M059J (cell line): ENCODE data around the gene PLEKHH1. TPM values are rescaled to one million over a fixed set of nuclear protein-coding genes. Genes with fewer than 3 reads are reported as not detected.
"Not testable (repeated sequence)": the region's sequence is repeated elsewhere in the genome, so short reads cannot be mapped to it uniquely, and the experiment has no call there.

Source experiments
- DNase-seq: peaks from one replicate; pipeline ENCODE4 v3.0.0-alpha.2; 2012; ENCODE audit warnings: low read depth
- total RNA-seq: library from RNA; depleted of rRNA; stranded (reverse); fragments of >200 nt; shearing (Covaris generic); gene quantifications from 2 replicates; pipeline ENCODE4 v1.2.3, GENCODE V29; 2014

PLEKHH1 gene
- total RNA-seq, 1 experiment from 2014 or later, result 1.6 TPM

DNA sequence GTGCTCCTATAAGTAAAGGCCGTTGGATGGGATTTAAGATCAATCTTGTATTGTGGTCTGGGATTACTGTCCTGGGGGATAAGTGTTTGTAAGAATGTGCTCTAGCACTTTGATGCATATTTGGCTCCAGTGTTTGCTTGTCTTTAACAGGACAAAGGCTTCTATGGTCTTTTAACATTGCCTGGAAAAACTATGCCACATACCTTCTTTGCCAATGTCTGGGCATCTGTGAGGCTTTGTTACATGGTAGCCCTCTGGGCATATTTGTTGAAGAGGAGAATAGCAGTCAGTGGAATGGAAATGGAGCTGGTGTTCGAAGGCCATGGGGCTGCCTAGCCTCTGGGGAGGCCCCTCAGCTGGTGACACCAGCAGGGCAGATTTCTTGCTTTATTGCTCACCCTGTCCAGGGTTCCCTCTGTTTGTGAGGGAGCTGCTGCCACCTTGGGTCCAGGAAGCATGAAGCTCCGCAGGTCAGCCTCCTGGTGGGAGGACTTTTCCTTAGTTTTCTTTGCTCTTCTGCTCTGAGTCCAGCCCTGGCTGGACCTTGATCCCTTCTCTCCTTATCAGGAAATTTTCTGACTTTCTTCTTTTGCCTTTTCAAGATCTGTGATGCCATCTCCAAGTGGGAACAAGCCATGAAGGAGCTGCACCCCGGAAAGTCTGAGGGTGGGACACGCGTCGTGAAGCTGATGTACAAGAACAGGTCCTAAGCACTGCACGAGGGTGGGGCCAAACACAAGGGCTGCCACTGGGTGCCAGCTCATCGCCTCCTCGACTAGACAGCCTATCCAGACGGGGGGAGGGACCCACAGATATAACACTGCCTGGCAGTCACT, 47.5 kb downstream of the PLEKHH1 start:
- no peak for DNase-seq

DNA sequence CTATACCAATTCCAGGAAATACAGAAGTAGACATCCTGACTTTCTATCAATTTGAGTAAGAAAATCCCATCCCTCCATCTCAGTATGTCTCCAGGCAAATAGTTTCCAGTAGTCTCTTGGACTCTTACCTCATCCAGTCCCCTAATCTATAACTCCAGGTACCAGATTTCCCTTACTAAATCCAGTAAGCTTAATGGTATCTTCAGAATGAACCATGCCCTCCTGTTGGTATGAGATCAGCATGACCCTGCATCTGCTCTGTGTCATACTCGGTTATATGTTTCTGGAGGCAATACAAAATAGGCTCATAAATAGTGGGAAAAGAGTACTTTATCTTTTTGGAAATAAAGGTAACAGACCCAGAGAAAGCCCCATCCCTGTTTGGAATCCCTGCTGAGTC, 48.6 kb downstream of the PLEKHH1 start:
- no peak for DNase-seq

DNA sequence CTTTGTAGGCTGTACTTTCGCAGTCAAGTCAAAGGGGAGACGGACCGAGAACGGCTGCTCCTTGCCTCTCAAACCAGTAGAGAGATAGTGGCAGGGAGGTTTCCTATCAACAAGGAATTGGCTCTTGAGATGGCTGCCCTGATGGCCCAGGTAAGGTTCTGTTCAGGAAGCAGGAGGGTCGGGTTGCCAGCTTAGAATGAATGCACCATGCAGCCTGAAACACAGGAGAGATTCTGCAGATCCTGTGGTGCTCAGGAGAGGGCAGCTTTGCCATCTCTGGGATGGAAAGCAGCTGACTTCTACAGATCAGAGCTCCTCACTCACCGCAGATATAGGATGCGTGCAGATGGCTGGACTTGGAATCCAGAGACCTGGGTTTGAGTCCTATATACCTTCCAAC, 49.0 kb downstream of the PLEKHH1 start:
- DNase-seq, result no peak

- peak; percentile 55 for DNase-seq
Measured at GRCh38 chr14:67583711-67584644, 50.9 kb downstream of the PLEKHH1 start.

DNA sequence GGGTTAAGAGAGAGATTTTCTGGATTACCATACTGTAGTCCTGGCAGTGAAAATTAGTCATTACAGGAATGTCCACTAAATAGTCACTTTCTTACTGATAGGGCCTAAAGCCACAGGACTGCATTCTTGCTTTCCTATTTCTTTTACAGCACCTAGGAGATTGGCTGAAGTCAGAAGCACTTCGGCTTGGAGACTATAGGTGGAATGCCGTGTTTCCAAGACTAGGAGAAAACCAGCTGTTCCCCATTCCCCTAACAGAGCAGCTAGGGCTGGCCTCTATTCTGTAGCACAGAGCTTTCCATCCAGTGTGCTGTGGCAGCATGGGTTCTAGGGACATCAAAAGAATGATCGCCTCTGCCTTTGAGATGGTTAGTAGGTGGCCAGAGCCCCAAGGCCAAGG, 51.9 kb downstream of the PLEKHH1 start:
- DNase-seq, result no peak

DNA sequence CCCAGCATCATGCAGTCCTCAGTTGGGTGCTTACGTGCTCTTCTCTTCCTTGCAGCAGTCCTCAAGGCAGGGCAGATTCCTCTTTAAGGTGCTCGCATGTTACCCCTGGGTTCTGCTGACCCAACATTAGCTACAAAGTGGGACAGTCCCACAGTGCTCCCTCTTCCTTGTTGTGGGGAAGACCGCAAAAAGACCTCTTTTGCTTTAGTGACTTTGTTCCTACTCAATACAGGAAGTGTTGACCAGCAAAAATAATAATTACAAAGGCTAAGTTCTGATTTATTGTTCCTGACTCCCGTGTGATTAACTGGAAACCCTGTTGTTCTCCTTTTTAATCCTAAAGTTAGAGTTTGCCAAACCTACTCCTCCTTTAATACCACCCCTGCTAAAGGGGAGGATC, 53.3 kb downstream of the PLEKHH1 start:
- no peak for DNase-seq

GRCh38 chr14:67589204-67589770, 56.2 kb downstream of the PLEKHH1 start:
- no peak for DNase-seq

- DNase-seq, result not testable (repeated sequence)
Measured at GRCh38 chr14:67593650-67594049, 60.6 kb downstream of the PLEKHH1 start.

- DNase-seq, result no peak
Measured at GRCh38 chr14:67595392-67595791, 62.3 kb downstream of the PLEKHH1 start.

- DNase-seq, result peak; percentile 79
Measured at GRCh38 chr14:67599698-67600561, 66.8 kb downstream of the PLEKHH1 start, which contains the start of gene PIGH. Gene PIGH, minus strand, starts transcription at chr14:67600268. Its CDS starts 65 bp downstream, at chr14:67600203.

DNA sequence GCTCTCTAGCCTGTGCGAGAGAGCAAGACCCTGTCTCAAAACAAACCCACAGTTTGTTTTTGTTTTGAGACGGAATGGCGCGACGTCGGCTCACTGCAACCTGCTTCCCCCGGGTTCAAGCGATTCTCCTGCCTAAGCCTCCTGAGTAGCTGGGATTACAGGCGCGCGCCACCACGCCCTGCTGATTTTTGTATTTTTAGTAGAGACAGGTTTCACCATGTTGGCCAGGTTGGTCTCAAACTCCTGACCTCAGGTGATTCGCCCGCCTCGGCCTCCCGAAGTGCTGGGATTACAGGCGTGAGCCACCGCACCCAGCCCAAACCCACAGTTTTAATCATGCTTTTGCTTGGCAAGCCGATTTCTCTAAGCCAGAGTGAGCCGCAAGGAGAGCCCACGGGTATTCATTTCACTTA, 67.5 kb downstream of the PLEKHH1 start:
- not testable (repeated sequence) for DNase-seq

GRCh38 chr14:67602076-67602475, 69.0 kb downstream of the PLEKHH1 start:
- no peak for DNase-seq

GRCh38 chr14:67602995-67603545, 70.0 kb downstream of the PLEKHH1 start:
- peak; percentile 32 for DNase-seq

DNA sequence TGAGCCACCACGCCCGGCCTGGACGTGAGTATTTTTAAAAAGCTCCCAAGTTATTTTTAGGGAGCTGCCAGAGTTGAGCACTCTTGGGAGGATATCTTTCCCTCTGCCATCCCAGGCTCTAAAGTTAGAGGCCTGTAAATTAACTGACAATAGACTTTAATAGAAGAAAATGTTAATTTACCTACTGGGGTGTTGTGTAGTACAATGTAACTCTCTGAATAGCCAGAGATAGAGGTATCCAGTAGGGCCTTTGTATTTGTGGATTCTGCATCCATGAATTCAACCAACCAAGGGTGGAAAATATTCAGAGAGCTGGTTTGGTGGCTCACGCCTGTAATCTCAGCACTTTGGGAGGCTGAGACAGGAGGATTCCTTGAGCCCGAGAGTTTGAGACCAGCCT, 74.6 kb downstream of the PLEKHH1 start:
- no peak for DNase-seq

- DNase-seq, result no peak
Measured at GRCh38 chr14:67609642-67610310, 76.7 kb downstream of the PLEKHH1 start.

DNA sequence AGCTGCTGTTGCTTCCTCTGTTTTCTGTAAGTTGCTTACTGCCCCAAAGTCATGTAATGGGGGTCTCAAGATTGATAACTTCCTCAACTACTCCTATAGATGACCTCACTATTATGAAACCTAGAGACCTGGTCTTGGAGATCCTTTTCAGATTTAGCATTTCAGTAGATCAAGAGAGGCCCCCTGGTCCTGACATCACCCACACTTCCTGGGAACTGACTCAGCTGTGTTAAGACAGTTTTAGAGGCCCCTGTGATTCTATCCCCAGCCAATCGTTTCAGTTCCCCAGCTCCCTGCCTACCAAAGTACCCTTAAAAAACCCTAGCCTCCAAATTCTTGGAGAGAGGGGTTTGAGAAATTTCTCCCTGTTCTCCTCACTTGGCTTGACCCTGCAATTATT, 77.4 kb downstream of the PLEKHH1 start:
- DNase-seq, result no peak

GRCh38 chr14:67618617-67619063, 85.5 kb downstream of the PLEKHH1 start:
- peak; percentile 87 for DNase-seq

GRCh38 chr14:67619446-67620216, 86.5 kb downstream of the PLEKHH1 start, which contains the start of gene ARG2:
Gene ARG2, plus strand, starts transcription at chr14:67619920. Its CDS starts 58 bp downstream, at chr14:67619978.
- DNase-seq, result peak; percentile 95

GRCh38 chr14:67620217-67620785, 87.2 kb downstream of the PLEKHH1 start:
- peak; percentile 44 for DNase-seq
